Measurements from ENCODE around the gene FCER1G. TPM values are rescaled to one million over a fixed set of nuclear protein-coding genes. Genes with fewer than 3 reads are reported as not detected.
A peak's percentile ranks its signal among the peaks of the same experiment; 100 is the strongest.
"Not testable (repeated sequence)": the region's sequence is repeated elsewhere in the genome, so short reads cannot be mapped to it uniquely, and the experiment has no call there.

FCER1G gene
- total and polyA plus RNA-seq, 7 donors, result 14.4 to 243 (median 77.7) TPM

GRCh38 chr1:161223805-161224694, 9.0 kb downstream of the FCER1G start:
- Histone ChIP-seq H3K4me1 (peaks cover 0 to 31% (median 25%) of the 10 kb centered on the region in 4 donors), H3K4me3 (no peak overlapping the region), H3K27ac (no peak overlapping the region), H3K27me3 (no peaks in the 10 kb centered on the region), H3K36me3 (peaks cover 5 to 12% (median 11%) of the 10 kb centered on the region in 4 donors), H3K9me3 (no peaks in the 10 kb centered on the region)
- 76 to 89% methylated on average over 7 of the region's 7 CpGs for WGBS, 2 donors
- peak; percentile 22 for DNase-seq
- intact Hi-C loops (cut with DNase I), result no loop called here
- no peak for TF ChIP-seq POLR2AphosphoS5 (IDR thresholded peaks at IDR 0.05)
- TF ChIP-seq CTCF (IDR thresholded peaks at IDR 0.05), result no peak
- no peak for TF ChIP-seq POLR2A (IDR thresholded peaks at IDR 0.05)
- TF ChIP-seq EP300 (IDR thresholded peaks at IDR 0.05), result no peak

GRCh38 chr1:161224695-161225087, 9.6 kb downstream of the FCER1G start:
- H3K9me3 ChIP-seq, DNase-seq, H3K4me3 ChIP-seq, H3K27me3 ChIP-seq: not testable (repeated sequence)
- intact Hi-C loops (cut with DNase I), result loop anchor here (5.0 kb wide), 1 partner anchor 83 kb away; the partner anchor contains the start of gene MPZ
- Histone ChIP-seq H3K27ac (peak overlapping the region in 3 of 4 donors; percentile 75 to 76 (median 76)), H3K4me1 (peaks cover 0 to 31% (median 25%) of the 10 kb centered on the region in 4 donors), H3K36me3 (peaks cover 7 to 18% (median 18%) of the 10 kb centered on the region in 4 donors)
- WGBS, 2 donors, result 88 to 90% methylated on average over 13 of the region's 13 CpGs

GRCh38 chr1:161225178-161225533, 10.1 kb downstream of the FCER1G start:
- peaks cover 7 to 23% (median 22%) of the 10 kb centered on the region in 4 donors for H3K36me3 ChIP-seq
- peak; percentile 43 for DNase-seq
- no peak overlapping the region for H3K4me3 ChIP-seq
- intact Hi-C loops (cut with DNase I), result loop anchor here (5.0 kb wide), 1 partner anchor 82 kb away; the partner anchor contains the start of gene MPZ
- TF ChIP-seq POLR2AphosphoS5 (IDR thresholded peaks at IDR 0.05) (no peak), CTCF (IDR thresholded peaks at IDR 0.05) (no peak), POLR2A (IDR thresholded peaks at IDR 0.05) (no peak), EP300 (IDR thresholded peaks at IDR 0.05) (no peak)
- WGBS, 2 donors, result 72 to 85% methylated on average over 7 of the region's 7 CpGs
- peak overlapping the region; percentile 63 to 76 (median 76) for H3K27ac ChIP-seq
- peaks cover 0 to 31% (median 25%) of the 10 kb centered on the region in 4 donors for H3K4me1 ChIP-seq
- H3K27me3 ChIP-seq, result no peaks in the 10 kb centered on the region
- H3K9me3 ChIP-seq, result no peaks in the 10 kb centered on the region

- intact Hi-C loops (cut with DNase I), result loop anchor here (1.0 to 5.0 kb wide), 5 partner anchors 15 to 157 kb away; partner anchors contain the start of genes MPZ and NDUFS2
- Histone ChIP-seq H3K27me3 (no peaks in the 10 kb centered on the region), H3K4me1 (peaks cover 0 to 31% (median 25%) of the 10 kb centered on the region in 4 donors), H3K4me3 (peak within 1 kb of the TSS; percentile 59 to 82 (median 78)), H3K9me3 (no peaks in the 10 kb centered on the region), H3K36me3 (peaks cover 7 to 28% (median 23%) of the 10 kb centered on the region in 4 donors), H3K27ac (peak within 1 kb of the TSS; percentile 82 to 89 (median 85))
- TF ChIP-seq POLR2AphosphoS5 (IDR thresholded peaks at IDR 0.05) (peak in 3 of 4 donors; percentile 2 to 73 (median 64)), EP300 (IDR thresholded peaks at IDR 0.05) (no peak), POLR2A (IDR thresholded peaks at IDR 0.05) (no peak), CTCF (IDR thresholded peaks at IDR 0.05) (peak; percentile 41 to 59 (median 50))
- 5 to 8% methylated on average over 16 of the region's 16 CpGs for WGBS, 2 donors
- DNase-seq, result peak; percentile 98
Measured at GRCh38 chr1:161225534-161226319, 10.6 kb downstream of the FCER1G start, which contains the start of gene TOMM40L. TOMM40L (plus strand) TSS chr1:161226060; CDS start chr1:161226490, 430 bp downstream.

Measured in sigmoid colon (tissue), 7 donors.